ENCODE results near the gene MTERF1. TPM values are rescaled to one million over a fixed set of nuclear protein-coding genes. Genes with fewer than 3 reads are reported as not detected.

Gene MTERF1
- total and polyA plus RNA-seq, 2 of the 13 experiments (the other 11 are each of a cell fraction or from before 2014, with no cell fraction given): 5.5 to 19.3 TPM

GRCh38 chr7:91880413-91881241 is at the start of gene MTERF1 (continued):
- TF ChIP-seq SMAD3 (CRISPR knock-in tag; IDR thresholded peaks at IDR 0.05) (peak; percentile 88), TOPORS (CRISPR knock-in tag; IDR thresholded peaks at IDR 0.05) (peak; percentile 83), ELK4 (CRISPR knock-in tag; IDR thresholded peaks at IDR 0.05; ENCODE audit: borderline replicate concordance) (no peak), GATAD2A (CRISPR knock-in tag; IDR thresholded peaks at IDR 0.05) (peak; percentile 77), ZNF75D (CRISPR knock-in tag; IDR thresholded peaks at IDR 0.05; ENCODE audit: borderline replicate concordance) (no peak), ZNF619 (CRISPR knock-in tag; IDR thresholded peaks at IDR 0.05) (peak; percentile 96; the same call in 1 of the 2 replicates), ESRRA (CRISPR knock-in tag; IDR thresholded peaks at IDR 0.05; ENCODE audit: low read depth) (no peak), BRD4 (CRISPR knock-in tag; IDR thresholded peaks at IDR 0.05) (0 out of 2 replicates have a peak, but pooled peaks have one; percentile 46), TMF1 (CRISPR knock-in tag; IDR thresholded peaks at IDR 0.05; ENCODE audit: low read depth) (peak; percentile 88), ZFX (CRISPR knock-in tag; IDR thresholded peaks at IDR 0.05; ENCODE audit: low read depth) (peak; percentile 71), ZGPAT (CRISPR knock-in tag; IDR thresholded peaks at IDR 0.05) (peak; percentile 93), REL (CRISPR knock-in tag; conservative IDR thresholded peaks at IDR 0.05) (no peak), HOXA5 (CRISPR knock-in tag; IDR thresholded peaks at IDR 0.05) (peak; percentile 84; the same call in 1 of the 2 replicates), REST (IDR thresholded peaks at IDR 0.05; ENCODE audit: borderline replicate concordance in 1 of 2, low read depth in 1 of 2, low read length in 2 of 2) (peak in 1 of 2 experiments; percentile 52; a peak in 1 of 4 replicates)
- TF ChIP-seq, protein P1, sequence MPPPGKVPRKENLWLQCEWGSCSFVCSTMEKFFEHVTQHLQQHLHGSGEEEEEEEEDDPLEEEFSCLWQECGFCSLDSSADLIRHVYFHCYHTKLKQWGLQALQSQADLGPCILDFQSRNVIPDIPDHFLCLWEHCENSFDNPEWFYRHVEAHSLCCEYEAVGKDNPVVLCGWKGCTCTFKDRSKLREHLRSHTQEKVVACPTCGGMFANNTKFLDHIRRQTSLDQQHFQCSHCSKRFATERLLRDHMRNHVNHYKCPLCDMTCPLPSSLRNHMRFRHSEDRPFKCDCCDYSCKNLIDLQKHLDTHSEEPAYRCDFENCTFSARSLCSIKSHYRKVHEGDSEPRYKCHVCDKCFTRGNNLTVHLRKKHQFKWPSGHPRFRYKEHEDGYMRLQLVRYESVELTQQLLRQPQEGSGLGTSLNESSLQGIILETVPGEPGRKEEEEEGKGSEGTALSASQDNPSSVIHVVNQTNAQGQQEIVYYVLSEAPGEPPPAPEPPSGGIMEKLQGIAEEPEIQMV (CRISPR knock-in tag; IDR thresholded peaks at IDR 0.05; ENCODE audit: low read depth): 0 out of 2 replicates have a peak, but pooled peaks have one; percentile 53
- TF ChIP-seq, protein P2, sequence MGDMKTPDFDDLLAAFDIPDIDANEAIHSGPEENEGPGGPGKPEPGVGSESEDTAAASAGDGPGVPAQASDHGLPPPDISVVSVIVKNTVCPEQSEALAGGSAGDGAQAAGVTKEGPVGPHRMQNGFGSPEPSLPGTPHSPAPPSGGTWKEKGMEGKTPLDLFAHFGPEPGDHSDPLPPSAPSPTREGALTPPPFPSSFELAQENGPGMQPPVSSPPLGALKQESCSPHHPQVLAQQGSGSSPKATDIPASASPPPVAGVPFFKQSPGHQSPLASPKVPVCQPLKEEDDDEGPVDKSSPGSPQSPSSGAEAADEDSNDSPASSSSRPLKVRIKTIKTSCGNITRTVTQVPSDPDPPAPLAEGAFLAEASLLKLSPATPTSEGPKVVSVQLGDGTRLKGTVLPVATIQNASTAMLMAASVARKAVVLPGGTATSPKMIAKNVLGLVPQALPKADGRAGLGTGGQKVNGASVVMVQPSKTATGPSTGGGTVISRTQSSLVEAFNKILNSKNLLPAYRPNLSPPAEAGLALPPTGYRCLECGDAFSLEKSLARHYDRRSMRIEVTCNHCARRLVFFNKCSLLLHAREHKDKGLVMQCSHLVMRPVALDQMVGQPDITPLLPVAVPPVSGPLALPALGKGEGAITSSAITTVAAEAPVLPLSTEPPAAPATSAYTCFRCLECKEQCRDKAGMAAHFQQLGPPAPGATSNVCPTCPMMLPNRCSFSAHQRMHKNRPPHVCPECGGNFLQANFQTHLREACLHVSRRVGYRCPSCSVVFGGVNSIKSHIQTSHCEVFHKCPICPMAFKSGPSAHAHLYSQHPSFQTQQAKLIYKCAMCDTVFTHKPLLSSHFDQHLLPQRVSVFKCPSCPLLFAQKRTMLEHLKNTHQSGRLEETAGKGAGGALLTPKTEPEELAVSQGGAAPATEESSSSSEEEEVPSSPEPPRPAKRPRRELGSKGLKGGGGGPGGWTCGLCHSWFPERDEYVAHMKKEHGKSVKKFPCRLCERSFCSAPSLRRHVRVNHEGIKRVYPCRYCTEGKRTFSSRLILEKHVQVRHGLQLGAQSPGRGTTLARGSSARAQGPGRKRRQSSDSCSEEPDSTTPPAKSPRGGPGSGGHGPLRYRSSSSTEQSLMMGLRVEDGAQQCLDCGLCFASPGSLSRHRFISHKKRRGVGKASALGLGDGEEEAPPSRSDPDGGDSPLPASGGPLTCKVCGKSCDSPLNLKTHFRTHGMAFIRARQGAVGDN (CRISPR knock-in tag; IDR thresholded peaks at IDR 0.05): peak; percentile 92
